Activated CD4-positive, CD25-positive, alpha-beta regulatory T cell treated with anti-CD3 and anti-CD28 coated beads, Interleukin-2, amount 50 U/mL, for 24 hours (primary cell): ENCODE data around the gene COX5B.
"Not testable (repeated sequence)": the region's sequence is repeated elsewhere in the genome, so short reads cannot be mapped to it uniquely, and the experiment has no call there.

Experiments
- ATAC-seq, 2 donors: fragments of 150-1000 bp; cut with Tn5 transposase; one replicate each; pipeline ENCODE4 v1.10.0; 2021; ENCODE audit warnings: mild to moderate bottlenecking in 1 of 2, moderate library complexity in 1 of 2

COX5B gene

DNA sequence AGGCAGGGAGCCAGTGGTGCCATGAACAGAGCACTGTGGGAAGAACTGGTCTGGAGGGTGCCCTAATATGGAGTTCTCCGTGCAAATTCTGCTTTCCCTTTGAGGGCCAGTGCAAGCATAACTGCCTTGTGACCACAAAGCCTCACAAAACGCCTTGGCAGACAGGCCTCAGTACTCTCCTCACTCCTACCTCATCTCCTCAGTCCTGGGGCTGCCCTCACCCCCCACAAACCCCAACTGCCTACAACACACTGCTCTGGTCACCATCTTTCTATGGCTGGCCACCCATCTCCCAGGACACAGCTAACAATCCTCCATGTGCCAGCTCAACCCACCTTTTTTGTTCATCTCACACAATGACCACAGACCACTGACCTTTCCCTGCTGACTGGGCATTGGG lies 8.9 kb downstream of the COX5B start:
- ATAC-seq: no peak

DNA sequence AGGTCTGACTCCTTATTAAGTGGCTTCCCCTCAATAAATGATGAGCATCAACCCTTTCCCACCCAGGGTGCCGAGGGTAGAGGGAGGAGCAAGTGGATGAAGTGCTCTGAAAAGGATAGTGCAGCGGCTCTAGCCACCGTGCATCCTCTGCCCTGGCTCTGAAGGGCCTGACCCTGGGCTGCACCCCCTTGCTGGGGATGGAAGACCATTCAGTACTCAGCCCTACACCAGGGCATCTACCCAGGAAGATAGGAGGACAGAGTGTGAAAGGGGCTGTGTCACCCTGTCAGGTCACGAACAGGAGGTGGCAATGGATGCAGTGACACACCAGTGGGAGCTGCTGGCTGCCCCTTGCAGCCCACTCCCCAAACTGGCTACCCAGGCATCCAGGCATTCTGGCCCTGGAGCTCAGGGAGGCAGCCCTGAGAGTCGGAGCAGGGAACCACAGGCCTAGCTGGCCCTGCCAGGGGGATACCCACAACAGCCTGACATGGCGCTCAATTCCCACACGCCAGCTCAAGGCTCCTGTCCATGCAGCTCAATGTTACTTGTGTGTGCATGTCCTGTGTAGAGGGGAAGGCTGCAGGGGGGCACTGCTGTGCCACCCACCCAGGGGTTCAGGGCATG lies 10.4 kb downstream of the COX5B start:
- ATAC-seq: no peak

DNA sequence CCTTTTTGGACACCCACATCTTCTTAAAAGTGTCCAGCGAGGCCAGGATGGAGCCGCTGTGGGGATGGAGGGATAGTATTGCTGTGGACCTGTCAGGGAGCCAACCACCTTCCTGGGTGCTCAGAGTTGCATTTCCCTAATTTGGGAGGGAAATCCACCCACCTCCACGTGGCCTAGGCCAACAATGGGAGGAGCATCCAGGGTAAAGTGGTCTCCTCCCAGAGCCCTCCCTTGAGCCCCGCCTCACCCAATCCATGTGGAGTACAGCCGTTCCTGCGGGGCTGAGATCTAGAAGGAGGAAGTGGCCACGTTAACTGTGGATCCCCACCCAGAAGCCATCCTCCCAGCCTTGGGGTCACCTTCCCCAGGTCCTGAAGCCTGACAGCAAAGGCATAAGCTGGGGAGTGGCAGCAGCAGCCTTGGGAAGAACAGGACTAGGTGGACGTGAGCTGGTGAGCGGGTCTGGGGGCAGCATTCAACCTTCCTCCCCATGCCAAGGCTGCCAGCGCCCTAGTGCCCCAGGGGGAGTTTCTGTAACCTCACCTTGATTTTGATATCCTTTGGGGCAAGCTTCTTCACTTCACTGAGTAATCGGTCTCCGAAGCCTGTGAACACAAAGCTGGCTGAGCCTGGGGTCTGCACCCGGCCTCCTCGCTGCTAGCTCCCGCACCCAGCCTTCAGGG lies 11.2 kb downstream of the COX5B start:
- no peak for ATAC-seq

DNA sequence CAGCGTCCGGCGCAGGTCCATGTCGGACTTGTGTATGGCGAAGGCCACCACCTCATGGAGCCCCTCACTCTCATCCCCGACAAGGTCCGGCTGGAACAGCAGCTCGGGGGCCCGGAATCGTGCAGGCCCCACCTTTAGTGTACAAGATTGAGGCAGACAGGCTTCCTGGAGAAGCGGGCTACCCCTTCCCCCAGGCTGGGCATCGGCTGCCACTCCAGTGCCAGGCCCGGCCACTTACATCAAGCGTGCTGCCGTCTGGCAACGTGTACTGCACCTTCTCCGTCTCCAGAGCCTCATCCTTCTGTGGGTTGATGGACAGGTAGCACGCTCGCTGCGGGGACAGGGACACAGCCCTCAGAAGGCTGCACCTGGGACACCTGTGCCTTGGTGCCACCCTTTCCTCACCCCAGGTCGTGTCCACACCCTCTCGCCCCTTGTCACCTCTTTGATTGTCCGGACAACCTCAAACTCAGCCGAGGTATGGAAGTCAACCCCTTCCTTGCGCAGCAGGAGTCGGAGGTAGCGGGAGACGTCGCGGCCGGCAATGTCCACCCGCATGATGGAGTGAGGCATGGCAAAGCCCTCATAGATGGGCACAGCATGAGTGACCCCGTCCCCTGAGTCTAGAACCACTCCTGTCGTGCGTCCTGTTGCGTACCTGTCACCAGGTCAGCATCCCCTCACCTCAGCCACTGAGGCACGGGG lies 12.3 kb downstream of the COX5B start:
- ATAC-seq: no peak

DNA sequence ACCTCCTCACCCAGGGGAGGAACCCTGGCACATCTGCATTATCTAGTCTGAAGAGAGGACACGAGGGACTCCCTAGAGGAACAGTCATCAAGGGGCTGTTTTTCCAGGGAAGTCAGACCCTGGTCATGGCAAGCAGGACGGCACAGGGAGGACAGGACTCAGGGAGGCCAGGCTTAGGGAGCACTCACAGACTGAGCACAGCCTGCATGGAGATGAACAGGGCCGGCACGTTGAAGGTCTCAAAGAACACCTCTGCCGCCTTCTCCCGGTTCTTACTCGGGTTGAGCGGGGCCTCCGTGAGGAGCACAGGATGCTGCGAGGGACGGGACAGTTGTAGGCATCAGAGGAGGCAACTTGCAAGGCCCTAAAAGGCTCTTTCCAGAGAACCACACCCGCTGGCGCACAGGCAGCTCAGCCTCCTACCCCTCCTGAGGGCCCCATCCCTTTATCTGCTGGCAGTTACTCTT lies 12.9 kb downstream of the COX5B start:
- no peak for ATAC-seq

DNA sequence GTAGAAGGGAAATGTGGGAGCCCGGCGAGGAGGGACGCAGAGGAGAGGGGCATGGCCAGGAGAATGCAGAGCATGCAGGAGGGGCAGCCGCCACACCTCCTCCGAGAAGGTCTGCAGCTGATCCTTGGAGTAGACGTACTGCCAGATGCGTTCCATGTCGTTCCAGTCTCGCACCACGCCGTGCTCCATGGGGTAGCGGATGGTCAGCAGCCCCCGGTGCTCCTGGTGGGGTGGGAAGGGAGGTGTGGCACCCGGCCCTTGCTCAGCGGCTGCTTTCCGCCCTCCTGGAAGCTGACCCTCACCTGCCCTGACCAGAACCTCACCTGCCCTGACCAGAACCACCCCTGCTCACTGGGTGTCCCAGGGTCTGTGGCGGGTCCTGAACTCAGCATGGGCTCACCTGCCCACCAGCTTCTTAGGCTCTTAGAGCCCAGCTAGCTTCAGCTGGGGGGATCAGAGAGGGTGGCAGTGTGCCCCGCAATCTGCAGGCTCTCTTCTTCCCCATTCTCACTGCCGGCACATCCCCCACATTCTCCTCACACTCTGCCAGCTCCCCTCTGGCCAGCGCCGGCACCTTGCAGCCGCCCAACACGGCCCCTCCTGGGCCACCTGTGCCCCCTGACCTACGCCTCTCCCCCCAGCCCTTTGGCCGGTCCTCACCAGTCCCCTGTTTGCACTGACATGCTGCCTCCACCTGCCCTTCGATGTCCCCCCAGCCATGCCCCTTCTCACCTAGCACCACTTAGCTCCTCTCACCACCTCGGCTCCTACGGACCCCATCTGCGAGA lies 13.6 kb downstream of the COX5B start:
- no peak for ATAC-seq

DNA sequence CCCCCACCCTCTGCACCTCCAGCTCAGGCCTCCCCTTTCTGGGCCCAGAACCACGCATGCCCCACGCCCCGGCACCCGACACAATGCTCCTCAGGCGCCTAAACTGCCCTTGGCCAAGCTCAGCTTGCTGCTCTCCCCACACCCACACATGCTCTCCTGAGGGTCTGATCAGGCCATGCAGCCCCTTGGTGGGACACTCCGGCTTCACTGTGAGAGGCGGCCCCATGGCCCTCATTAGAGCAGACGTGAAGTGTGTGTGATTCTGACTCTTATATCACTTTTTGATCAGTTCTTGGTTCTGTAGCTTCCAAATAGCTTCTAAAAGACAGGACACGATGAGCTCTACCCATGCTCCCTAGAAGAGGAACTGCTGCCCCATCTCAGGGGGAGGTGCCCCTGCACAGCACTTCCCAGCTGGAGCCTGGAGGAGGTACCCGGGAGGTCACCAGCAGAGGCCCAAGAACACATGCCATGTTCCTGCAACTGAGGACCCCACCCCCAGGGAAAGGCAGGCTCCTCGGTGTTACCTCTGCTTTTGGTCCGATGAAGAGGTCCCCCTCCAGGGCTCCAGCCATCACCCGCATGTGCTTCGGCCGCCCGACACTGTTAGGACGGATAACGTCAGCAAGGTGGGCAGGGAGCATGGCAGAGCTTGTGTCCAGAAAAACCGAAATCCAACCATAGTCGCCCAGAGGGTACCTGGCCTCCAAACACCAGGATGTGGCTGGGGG lies 14.3 kb downstream of the COX5B start:
- no peak for ATAC-seq

DNA sequence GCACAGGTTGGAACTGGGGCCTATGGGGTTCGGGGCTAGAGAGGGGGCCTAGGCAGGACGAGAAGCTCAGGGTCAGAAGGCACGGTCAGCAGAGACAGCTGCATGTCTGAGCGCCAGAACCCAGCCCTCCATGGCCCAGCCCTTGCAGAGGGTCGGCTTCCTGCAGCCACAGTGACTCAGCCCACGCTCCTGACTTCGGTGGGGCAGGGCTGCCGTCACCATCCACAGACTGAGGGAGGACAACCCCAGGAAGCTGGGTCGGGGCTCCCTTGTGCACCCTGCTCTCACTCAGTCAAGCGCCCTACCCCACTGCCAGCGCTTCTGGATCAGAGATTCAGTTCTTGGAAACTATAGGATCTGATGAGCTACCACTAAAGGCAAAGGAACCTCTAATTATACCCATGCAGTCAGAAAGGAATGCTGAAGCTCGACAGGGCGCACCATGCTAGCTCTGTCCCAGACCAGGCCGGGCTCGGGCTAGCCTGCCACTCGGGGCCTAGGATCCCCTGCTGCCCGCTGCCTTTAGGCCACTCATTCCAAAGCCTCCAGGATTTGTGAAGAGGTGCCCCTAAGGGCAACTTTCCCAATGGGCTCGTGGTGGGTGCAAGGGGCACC lies 15.0 kb downstream of the COX5B start:
- no peak for ATAC-seq

DNA sequence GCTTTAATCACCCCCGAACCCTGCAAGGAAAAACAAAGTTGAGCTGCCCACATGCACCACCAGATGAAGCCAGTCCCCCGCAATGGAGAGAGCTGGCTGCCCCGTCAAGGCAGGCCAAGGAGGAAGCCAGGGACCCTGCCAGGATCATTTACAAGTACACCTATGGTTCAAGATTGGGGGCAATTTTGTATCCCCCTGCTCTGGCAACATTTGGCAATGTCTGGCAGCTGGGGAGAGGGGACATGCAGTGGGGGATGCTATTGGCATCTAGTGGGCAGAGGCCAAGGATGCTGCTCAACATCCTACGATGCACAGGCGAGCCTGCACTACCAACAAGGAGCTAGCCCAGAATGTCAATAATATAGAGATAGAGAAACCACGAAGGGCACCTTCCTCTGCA lies 16.1 kb downstream of the COX5B start:
- ATAC-seq: no peak

DNA sequence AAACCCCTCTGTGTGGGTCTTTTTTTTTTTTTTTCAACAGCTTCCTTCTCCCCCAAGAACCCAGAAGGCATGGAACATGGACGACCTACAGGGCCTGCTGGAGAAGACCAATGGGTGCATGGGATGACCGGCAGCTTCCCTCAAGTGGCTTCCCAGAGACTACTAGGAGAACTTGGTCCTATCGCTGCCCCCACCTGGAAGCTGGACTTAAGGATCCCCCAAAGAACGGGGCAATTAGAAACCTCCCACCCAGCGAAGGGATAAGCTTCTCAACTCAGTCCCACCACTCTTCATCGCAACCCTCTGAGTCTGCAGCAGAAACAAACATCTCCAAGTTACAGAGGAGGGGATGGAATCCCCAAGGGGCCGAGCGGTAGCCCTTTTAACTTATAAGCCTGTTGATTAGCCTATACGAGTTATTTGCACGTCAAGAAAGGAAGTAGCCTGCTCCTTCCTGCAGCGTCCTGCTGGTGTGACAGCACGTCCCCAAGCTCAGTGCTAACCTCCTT lies 16.6 kb downstream of the COX5B start:
- ATAC-seq: no peak

DNA sequence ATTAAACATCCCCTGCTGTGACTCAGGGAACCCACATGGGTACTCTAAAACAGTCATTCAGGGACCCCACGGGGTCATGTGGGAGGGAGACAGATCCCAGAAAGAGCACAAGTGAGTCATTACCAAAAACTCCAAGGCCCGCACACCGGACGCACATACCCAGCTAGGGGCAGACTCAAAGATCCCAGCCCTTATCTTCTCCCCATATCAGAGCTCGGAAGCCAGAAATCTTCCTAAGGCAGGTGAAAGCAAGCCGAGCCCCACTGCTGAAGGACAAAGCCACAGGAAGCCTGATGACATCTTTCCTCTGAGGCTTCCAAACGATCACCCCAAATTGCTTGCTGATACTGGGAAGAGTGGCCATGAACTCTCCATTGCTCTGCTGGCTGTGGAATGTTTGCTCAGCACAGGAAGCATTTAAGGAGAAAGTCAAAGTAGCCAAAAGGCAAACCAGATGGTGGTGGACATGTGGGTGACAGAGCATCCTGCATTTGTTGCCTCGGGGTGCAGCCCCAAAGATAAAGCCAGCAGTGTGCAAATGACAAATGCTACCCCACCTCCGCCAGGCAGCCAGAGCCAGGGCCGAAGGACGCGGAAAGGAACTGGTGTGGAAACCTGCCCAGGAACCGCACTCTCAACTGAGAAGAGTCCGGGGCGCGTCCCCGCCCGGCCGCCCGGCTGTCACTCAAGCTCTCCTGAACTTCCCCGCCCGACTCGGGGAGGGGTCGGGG lies 17.2 kb downstream of the COX5B start:
- ATAC-seq: peak; percentile 77 to 79

DNA sequence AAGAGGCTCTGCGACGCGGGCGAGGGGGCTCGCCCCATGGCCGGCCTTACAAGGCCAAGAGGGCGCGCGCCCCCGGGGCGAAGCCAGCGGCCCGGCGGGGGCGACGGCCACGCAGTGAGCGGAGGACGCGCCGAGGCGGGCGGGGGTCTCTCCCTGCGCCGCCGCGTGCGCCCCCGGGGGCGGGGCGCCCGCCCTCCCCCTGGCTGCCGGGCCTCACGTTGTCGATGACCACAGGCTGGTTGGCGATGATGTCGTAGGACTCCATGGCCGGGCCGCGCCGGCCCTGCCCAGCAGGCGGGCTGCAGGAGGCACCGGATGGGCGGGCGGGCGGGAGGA lies 17.7 kb downstream of the COX5B start:
- ATAC-seq: no peak

DNA sequence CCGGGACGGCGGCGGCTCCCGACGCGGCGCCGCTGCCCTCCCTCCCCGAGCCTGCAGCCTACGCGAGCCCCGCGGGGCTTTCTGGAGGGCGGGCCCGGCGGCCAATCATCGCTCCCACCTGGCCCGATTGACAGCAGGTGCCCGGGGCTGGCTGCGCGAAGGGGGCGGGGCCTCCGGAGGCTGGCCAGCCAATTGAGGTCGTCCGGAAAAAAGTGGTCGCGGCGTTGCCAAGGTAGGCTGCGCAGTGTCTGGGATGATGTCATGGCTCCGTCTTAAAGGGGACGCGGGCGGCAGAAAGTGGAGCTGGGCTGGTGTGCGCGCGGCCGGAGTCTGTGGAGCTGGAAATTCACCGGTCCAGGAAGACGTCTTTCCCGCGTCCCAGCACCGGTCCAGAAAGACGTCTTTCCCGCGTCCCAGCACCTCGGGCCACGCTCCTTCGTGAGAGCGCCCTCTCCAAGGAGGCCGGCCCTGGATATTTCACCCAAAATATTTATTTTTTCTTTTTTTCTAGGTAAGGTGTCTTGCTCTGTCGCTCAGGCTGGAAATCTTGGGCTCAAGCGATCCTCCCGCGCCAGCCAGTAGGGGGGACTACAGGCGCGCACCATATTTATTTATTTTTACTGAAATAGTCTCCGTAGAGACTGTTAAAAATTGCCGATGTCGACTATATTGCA lies 18.2 kb downstream of the COX5B start, which contains the start of gene ACTR1B:
Gene ACTR1B (minus strand): TSS at position 83 of the 674 bp plus-strand sequence. CDS start 154 bp downstream, outside the sequence.
- peak; percentile 77 to 86 for ATAC-seq

DNA sequence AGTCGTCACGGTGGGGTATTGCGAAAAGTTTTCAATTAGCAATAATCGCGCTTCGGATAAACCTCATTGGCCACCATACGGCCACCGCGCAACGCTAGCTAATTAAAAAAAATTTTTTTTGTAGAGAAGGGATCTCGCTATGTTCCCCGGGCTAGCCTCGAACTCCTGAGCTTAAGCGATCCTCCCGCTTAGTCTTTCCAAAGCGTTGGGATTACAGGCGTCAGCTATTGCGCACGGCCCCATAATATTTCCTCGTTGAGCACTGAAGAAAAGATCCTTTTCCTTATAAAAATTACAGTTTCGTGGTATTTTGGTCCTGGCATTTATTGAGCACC lies 18.7 kb downstream of the COX5B start:
- no peak for ATAC-seq

DNA sequence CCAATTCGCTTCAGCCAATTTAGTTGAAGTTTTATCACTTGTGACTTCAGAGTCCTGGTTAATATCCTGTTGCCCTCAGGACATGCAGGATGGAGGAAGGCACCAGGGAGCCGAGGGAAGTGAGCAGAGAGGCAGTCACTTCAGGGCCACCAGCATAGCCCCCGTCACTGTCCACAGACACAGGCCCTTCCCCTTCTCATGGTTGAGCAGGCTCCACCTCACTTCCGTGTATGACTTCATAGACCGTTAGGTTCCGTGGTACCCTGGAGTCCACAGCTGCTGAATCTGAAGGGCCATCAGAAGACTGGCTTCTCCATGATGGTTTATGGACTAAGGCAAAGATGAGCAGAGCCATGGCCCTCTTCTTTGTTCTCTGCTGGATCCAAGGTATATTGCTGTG lies 23.6 kb downstream of the COX5B start, which contains the start of gene C2orf92:
Gene C2orf92 (plus strand): TSS at position 266 of the 400 bp plus-strand sequence. CDS start 76 bp downstream, at position 342.
- ATAC-seq: no peak

DNA sequence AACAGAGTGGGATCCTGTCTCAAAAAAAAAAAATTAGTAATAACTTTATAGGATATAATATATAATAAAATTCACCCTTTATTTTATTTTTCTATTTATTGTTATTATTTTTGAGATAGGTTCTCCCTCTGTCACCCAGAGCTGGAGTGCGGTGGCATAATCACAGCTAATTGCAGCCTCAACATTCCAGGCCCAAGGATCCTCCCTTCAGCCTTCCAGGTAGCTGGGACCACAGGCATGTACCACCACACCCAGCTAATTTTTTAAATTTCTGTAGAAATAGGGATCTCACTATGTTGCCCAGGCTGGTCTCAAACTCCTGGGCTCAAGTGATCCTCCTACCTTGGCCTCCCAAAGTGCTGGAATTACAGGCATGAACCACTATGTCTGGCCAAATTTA lies 24.6 kb downstream of the COX5B start:
- ATAC-seq: no peak

DNA sequence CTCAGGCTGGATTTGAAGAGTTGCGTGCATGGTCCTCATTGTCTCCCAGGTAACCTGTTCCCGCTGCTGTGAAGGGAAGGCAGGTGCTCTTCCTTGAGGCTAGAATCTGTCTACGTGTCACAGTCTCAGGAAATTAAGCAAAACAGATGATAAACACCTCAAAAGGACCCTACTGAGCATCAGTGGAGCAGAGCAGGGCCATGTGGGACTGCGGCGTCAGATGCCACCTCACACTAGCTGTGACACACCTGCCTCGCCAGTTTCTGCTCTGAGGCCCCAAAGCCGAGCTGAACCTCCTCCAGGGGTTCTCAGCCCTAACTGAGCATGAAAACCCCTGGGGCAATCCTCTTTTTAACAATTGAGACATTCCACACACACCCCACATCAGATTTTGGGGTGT lies 25.7 kb downstream of the COX5B start:
- ATAC-seq: no peak

DNA sequence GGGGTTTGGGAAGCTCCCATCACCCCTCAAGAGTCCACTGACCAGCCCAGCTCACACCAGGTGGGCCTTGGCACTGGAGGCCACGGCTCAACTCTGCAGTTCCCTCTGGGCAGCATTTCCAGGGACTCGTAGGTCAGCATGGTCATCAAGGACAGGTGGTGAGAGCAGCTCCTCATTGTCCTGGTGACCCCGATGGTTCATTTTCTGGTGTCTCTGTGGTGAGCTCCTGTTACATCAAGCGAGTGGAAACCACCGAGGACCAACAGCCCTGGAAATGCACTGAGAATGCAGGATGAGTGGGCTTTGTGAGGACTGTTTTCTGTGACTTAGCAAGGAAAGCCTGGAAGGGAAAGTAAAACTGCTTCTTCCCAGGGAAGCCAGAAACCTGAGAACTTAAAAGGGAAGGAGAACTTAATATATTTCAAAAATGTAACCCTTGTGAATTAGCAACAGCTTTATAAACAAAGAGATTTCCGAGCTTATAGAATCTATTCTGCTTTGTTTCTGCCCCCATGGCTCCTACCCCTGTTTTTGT lies 26.8 kb downstream of the COX5B start:
- not testable (repeated sequence) for ATAC-seq

DNA sequence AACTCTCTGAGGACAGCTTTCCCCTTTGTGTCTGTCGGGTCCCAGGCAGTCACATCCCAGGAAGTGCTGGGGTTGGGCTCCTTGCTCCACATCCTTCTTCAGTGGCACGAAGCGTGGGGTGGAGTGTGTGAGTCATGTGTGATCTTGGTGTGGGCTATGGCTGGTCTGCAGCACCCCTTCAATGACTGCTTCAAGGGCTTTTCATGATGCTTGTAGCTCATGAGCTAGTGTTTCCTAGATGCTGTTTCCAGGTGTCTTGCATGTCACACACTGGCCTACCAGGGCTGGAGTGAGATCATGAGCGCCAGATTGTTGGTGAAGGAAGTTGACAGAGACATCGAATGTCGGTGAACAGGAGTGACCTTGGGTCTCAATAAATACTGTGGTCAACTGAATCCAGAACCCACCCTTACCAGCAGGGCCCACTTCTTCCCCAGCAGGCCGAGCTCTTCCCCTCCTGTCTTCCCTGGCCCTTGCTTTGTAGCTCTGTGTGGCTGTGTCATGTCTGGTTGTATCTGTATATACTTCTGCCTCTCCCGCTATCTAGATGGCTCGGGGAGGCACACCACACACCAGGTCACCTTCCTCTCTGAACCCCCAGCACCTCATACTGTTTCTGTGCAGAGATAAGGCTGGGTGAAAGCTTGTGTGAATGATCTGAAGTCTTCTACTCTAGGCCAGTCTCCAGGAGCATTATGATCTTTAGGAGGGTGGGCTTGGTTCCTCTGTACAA lies 27.5 kb downstream of the COX5B start:
- ATAC-seq: peak in 1 of 2 donors; percentile 58
